ENCODE data around the gene PRPF6. TPM values are rescaled to one million over a fixed set of nuclear protein-coding genes. Genes with fewer than 3 reads are reported as not detected.

The PRPF6 gene
- total and polyA plus RNA-seq, 2 of the 13 experiments (the other 11 are each of a cell fraction or from before 2014, with no cell fraction given), result 63.7 to 101 TPM

- 0 out of 2 replicates have a peak, but pooled peaks have one; percentile 43 for TF ChIP-seq TEF (CRISPR knock-in tag; IDR thresholded peaks at IDR 0.05)
- no peak for TF ChIP-seq HOXA9 (CRISPR knock-in tag; IDR thresholded peaks at IDR 0.05; ENCODE audit: borderline replicate concordance)
- TF ChIP-seq MLXIP (CRISPR knock-in tag; IDR thresholded peaks at IDR 0.05; ENCODE audit: borderline replicate concordance), result peak; percentile 26; the same call in 1 of the 2 replicates
- TF ChIP-seq RFX5 (IDR thresholded peaks at IDR 0.05; ENCODE audit: low read depth, low read length), result no peak
- TF ChIP-seq SMYD3 (CRISPR knock-in tag; IDR thresholded peaks at IDR 0.05), result no peak
- TF ChIP-seq HINFP (CRISPR knock-in tag; IDR thresholded peaks at IDR 0.05; ENCODE audit: low read depth), result 0 out of 2 replicates have a peak, but pooled peaks have one; percentile 69
- no peak for TF ChIP-seq ZNF776 (CRISPR knock-in tag; IDR thresholded peaks at IDR 0.05)
- TF ChIP-seq POLR2AphosphoS2 (IDR thresholded peaks at IDR 0.05; ENCODE audit: low read depth, low read length), result no peak
- TF ChIP-seq SIN3B (IDR thresholded peaks at IDR 0.05; ENCODE audit: low read length), result no peak
- TF ChIP-seq ARHGAP35 (CRISPR knock-in tag; IDR thresholded peaks at IDR 0.05; ENCODE audit: borderline replicate concordance), result no peak
- TF ChIP-seq ZNF343 (CRISPR knock-in tag; IDR thresholded peaks at IDR 0.05), result 0 out of 2 replicates have a peak, but pooled peaks have one; percentile 55
- no peak for TF ChIP-seq SRSF4 (IDR thresholded peaks at IDR 0.05; ENCODE audit: low read depth, low read length, poor library complexity, severe bottlenecking)
- peak; percentile 60 for TF ChIP-seq XRCC5 (optimal IDR thresholded peaks at IDR 0.05; ENCODE audit: low read length)
- TF ChIP-seq ZNF331 (CRISPR knock-in tag; IDR thresholded peaks at IDR 0.05), result peak; percentile 2; the same call in 1 of the 2 replicates
- TF ChIP-seq PAF1 (CRISPR knock-in tag; IDR thresholded peaks at IDR 0.05), result 0 out of 2 replicates have a peak, but pooled peaks have one; percentile 24
- no peak for TF ChIP-seq ZNF547 (CRISPR knock-in tag; IDR thresholded peaks at IDR 0.05)
- TF ChIP-seq GZF1 (CRISPR knock-in tag; IDR thresholded peaks at IDR 0.05), result no peak
- TF ChIP-seq BRF2 (CRISPR knock-in tag; IDR thresholded peaks at IDR 0.05), result 0 out of 2 replicates have a peak, but pooled peaks have one; percentile 43
- no peak for TF ChIP-seq STAT6 (CRISPR knock-in tag; IDR thresholded peaks at IDR 0.05; ENCODE audit: borderline replicate concordance)
- TF ChIP-seq HNRNPL (IDR thresholded peaks at IDR 0.05; ENCODE audit: low read depth, low read length), result peak; percentile 69; the same call in 1 of the 2 replicates
- no peak for TF ChIP-seq ASH2L (IDR thresholded peaks at IDR 0.05; ENCODE audit: insufficient read length, low read depth, low read length)
Measured at GRCh38 chr20:64064145-64064698, 83.3 kb downstream of the PRPF6 start (continued).

Data from HepG2 (cell line).